Activated CD8-positive, alpha-beta T cell treated with anti-CD3 and anti-CD28 coated beads, Interleukin-2, amount 10 ng/mL, durations not matched to agents 7 days and 5 days (primary cell): Measurements from ENCODE around the gene CDH11. TPM values are rescaled to one million over a fixed set of nuclear protein-coding genes. Genes with fewer than 3 reads are reported as not detected.

ENCODE experiments used
- ATAC-seq: fragments of 150-1000 bp; cut with Tn5 transposase; one replicate; pipeline ENCODE4 v1.10.0; 2021; ENCODE audit warnings: moderate library complexity
- CTCF ChIA-PET: fragments of 350-600 bp; sonication (Branson Sonifier 250); formaldehyde crosslinking; loops from one replicate; lab custom pipeline; 2021; ENCODE audit warnings: antibody characterized with exemption; lab: Charles Lee
- POLR2A ChIA-PET: fragments of 350-600 bp; sonication (Branson Sonifier 250); formaldehyde crosslinking; loops from one replicate; lab custom pipeline; 2021; ENCODE audit warnings: antibody characterized with exemption; lab: Charles Lee
- DNase-seq: peaks from one replicate; pipeline ENCODE4 v3.0.0-alpha.2; 2020
- H3K27ac Mint-ChIP-seq: one replicate; pipeline ENCODE4 v1.8.0; 2021; ENCODE audit warnings: mild to moderate bottlenecking, mixed read lengths
- H3K27me3 Mint-ChIP-seq: one replicate; pipeline ENCODE4 v1.8.0; 2021; ENCODE audit warnings: low read depth, mixed read lengths
- H3K36me3 Mint-ChIP-seq: one replicate; pipeline ENCODE4 v1.8.0; 2021; ENCODE audit warnings: low read depth, mixed read lengths
- H3K4me1 Mint-ChIP-seq: one replicate; pipeline ENCODE4 v1.8.0; 2021; ENCODE audit warnings: low read depth, mixed read lengths
- H3K4me3 Mint-ChIP-seq: one replicate; pipeline ENCODE4 v1.8.0; 2021; ENCODE audit warnings: mild to moderate bottlenecking, mixed read lengths
- H3K9me3 Mint-ChIP-seq: one replicate; pipeline ENCODE4 v1.8.0; 2022; ENCODE audit warnings: mixed read lengths; ENCODE audit not compliant: insufficient read depth
- total RNA-seq, 2 experiments: library from RNA; stranded (reverse); gene quantifications; one replicate each; pipeline ENCODE4 v1.2.3, GENCODE V29; 2021

The CDH11 gene
- total RNA-seq, 2 experiments from 2014 or later: not detected

GRCh38 chr16:64907844-64908243 lies 214.0 kb downstream of the CDH11 start:
- ChIA-PET POLR2A (no interaction called here), CTCF (no interaction called here)
- Mint-ChIP-seq H3K4me1 (no peaks in the 10 kb centered on the region), H3K36me3 (no peaks in the 10 kb centered on the region), H3K27ac (no peak overlapping the region), H3K9me3 (peaks cover 18% of the 10 kb centered on the region), H3K4me3 (no peak overlapping the region), H3K27me3 (no peaks in the 10 kb centered on the region)
- DNase-seq (no peak), ATAC-seq (no peak)

- DNase-seq: no peak
- H3K9me3 Mint-ChIP-seq: peaks cover 9% of the 10 kb centered on the region
- H3K36me3 Mint-ChIP-seq: no peaks in the 10 kb centered on the region
- no peaks in the 10 kb centered on the region for H3K4me1 Mint-ChIP-seq
- ChIA-PET CTCF (no interaction called here), POLR2A (no interaction called here)
- ATAC-seq: no peak
- no peak overlapping the region for H3K4me3 Mint-ChIP-seq
- H3K27ac Mint-ChIP-seq: no peak overlapping the region
- H3K27me3 Mint-ChIP-seq: no peaks in the 10 kb centered on the region
These were observed 218.1 kb downstream of the CDH11 start for GRCh38 chr16:64903770-64904169.

DNA sequence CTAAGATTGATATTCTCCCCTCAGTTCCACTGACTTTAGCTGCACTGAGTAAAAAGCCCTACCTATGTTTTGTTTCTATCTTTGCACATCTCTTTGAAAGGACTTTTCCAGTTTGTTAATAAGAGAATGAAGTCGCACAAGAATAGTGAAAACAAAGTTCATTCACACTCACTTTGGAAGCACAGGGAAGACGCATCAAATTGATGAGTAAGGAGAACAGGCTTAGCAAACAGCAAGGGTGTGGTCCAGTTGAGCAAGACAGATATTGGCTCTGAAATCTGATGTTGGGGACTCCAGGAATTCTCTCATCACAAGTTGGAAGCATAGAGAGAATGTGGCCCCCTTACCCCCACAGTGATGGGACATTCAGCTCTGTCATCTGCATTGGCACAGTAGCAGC lies 221.3 kb downstream of the CDH11 start:
- no peaks in the 10 kb centered on the region for H3K4me1 Mint-ChIP-seq
- ChIA-PET CTCF (no interaction called here), POLR2A (no interaction called here)
- H3K4me3 Mint-ChIP-seq: no peak overlapping the region
- no peak overlapping the region for H3K27ac Mint-ChIP-seq
- H3K27me3 Mint-ChIP-seq: no peaks in the 10 kb centered on the region
- no peak for ATAC-seq
- peaks cover 20% of the 10 kb centered on the region for H3K9me3 Mint-ChIP-seq
- no peak for DNase-seq
- no peaks in the 10 kb centered on the region for H3K36me3 Mint-ChIP-seq

GRCh38 chr16:64900019-64900418 lies 221.8 kb downstream of the CDH11 start:
- H3K4me3 Mint-ChIP-seq: no peak overlapping the region
- DNase-seq: no peak
- H3K36me3 Mint-ChIP-seq: no peaks in the 10 kb centered on the region
- no peaks in the 10 kb centered on the region for H3K27me3 Mint-ChIP-seq
- no peak overlapping the region for H3K27ac Mint-ChIP-seq
- H3K4me1 Mint-ChIP-seq: no peaks in the 10 kb centered on the region
- ChIA-PET CTCF (no interaction called here), POLR2A (no interaction called here)
- peaks cover 22% of the 10 kb centered on the region for H3K9me3 Mint-ChIP-seq
- ATAC-seq: no peak

GRCh38 chr16:64898159-64898558 lies 223.7 kb downstream of the CDH11 start:
- no peak overlapping the region for H3K27ac Mint-ChIP-seq
- ATAC-seq (no peak), DNase-seq (no peak)
- H3K27me3 Mint-ChIP-seq: no peaks in the 10 kb centered on the region
- H3K9me3 Mint-ChIP-seq: peaks cover 14% of the 10 kb centered on the region
- H3K4me1 Mint-ChIP-seq: no peaks in the 10 kb centered on the region
- CTCF ChIA-PET: no interaction called here
- H3K4me3 Mint-ChIP-seq: no peak overlapping the region
- H3K36me3 Mint-ChIP-seq: no peaks in the 10 kb centered on the region
- POLR2A ChIA-PET: no interaction called here
